Fibroblast of lung (primary cell): ENCODE measurements around the gene PYROXD2. TPM values are rescaled to one million over a fixed set of nuclear protein-coding genes. Genes with fewer than 3 reads are reported as not detected.

Experiments
- DNase-seq, 2 donors: peaks; one replicate each; pipeline versions ENCODE4 v3.0.0 to v3.0.0-alpha.2; 2010; ENCODE audit warnings: low read depth in 2 of 2
- H2AFZ ChIP-seq: 2 replicates; pipeline ENCODE4 v1.5.1; 2012; ENCODE audit warnings: low read length, control low read depth, inconsistent platforms
- H3K27ac ChIP-seq: 2 replicates; pipeline ENCODE4 v1.5.1; 2011; ENCODE audit warnings: low read length, control low read depth; ENCODE audit not compliant: insufficient read depth
- H3K27me3 ChIP-seq: 2 replicates; pipeline ENCODE4 v1.5.1; 2011; ENCODE audit warnings: mild to moderate bottlenecking, low read length; ENCODE audit not compliant: control insufficient read depth, insufficient read depth
- H3K36me3 ChIP-seq: 2 replicates; pipeline ENCODE4 v1.5.1; 2011; ENCODE audit warnings: low read length; ENCODE audit not compliant: control insufficient read depth, insufficient read depth
- H3K4me1 ChIP-seq: 2 replicates; pipeline ENCODE4 v1.5.1; 2011; ENCODE audit warnings: low read length; ENCODE audit not compliant: control insufficient read depth, insufficient read depth; ENCODE audit errors: extremely low read depth
- H3K4me2 ChIP-seq: 2 replicates; pipeline ENCODE4 v1.5.1; 2011; ENCODE audit warnings: low read length, control low read depth; ENCODE audit not compliant: insufficient read depth; ENCODE audit errors: extremely low read depth
- H3K4me3 ChIP-seq, 4 experiments: fragments of 200-600 bp in 1 of 4; sonication (generic) in 1 of 4; replicated peaks in 1 of 4; 2 replicates each; pipeline ENCODE4 v1.5.1; 2011 to 2016; ENCODE audit warnings: low read length in 4 of 4, low read depth in 3 of 4, mild to moderate bottlenecking in 3 of 4, control low read depth in 2 of 4, inconsistent platforms in 1 of 4, mixed read lengths in 1 of 4; ENCODE audit not compliant: insufficient read depth in 1 of 4; ENCODE audit errors: control extremely low read depth in 1 of 4
- H3K79me2 ChIP-seq: 2 replicates; pipeline ENCODE4 v1.5.1; 2012; ENCODE audit warnings: mild to moderate bottlenecking, low read length, inconsistent platforms; ENCODE audit not compliant: control insufficient read depth, insufficient read depth
- H3K9ac ChIP-seq: 2 replicates; pipeline ENCODE4 v1.5.1; 2011; ENCODE audit warnings: mild to moderate bottlenecking, low read length, control low read depth; ENCODE audit not compliant: insufficient read depth
- H3K9me3 ChIP-seq: 2 replicates; pipeline ENCODE4 v1.5.1; 2012; ENCODE audit warnings: low read depth, low read length; ENCODE audit not compliant: control insufficient read depth, insufficient read depth
- H4K20me1 ChIP-seq: 2 replicates; pipeline ENCODE4 v1.5.1; 2011; ENCODE audit warnings: low read length; ENCODE audit not compliant: control insufficient read depth, insufficient read depth; ENCODE audit errors: extremely low read depth
- EZH2 ChIP-seq: IDR thresholded peaks from 2 replicates; pipeline ENCODE4 v1.5.1; 2012; ENCODE audit warnings: low read length, control low read depth, mild to moderate bottlenecking; ENCODE audit errors: missing control alignments
- polyA plus RNA-seq, 2 donors: library from polyadenylated mRNA; depleted of rRNA in 1 of 2; stranded (reverse) in 1 of 2; unstranded in 1 of 2; fragments of >200 nt; gene quantifications; 2 replicates each; pipeline ENCODE4 v1.2.1, GENCODE V29; 2011 to 2012; ENCODE audit warnings: missing spikeins in 1 of 2
- total RNA-seq: library from RNA; depleted of rRNA; stranded (reverse); fragments of >200 nt; gene quantifications from 2 replicates; pipeline ENCODE4 v1.2.1, GENCODE V29; 2014
- TF ChIP-seq, protein P1 (sequence below), 2 donors: IDR thresholded peaks in 1 of 2; conservative IDR thresholded peaks in 1 of 2; 1 replicate in 1 of 2; 2 replicates in 1 of 2; pipeline ENCODE4 v1.5.1; 2011 to 2012; ENCODE audit warnings: low read length in 2 of 2, control low read depth in 1 of 2, inconsistent platforms in 1 of 2, low read depth in 1 of 2, mild to moderate bottlenecking in 1 of 2

Gene PYROXD2
- total and polyA plus RNA-seq, 2 donors (not counting 1 experiment from before 2014, with no cell fraction given): 8.7 to 16.0 TPM

DNA sequence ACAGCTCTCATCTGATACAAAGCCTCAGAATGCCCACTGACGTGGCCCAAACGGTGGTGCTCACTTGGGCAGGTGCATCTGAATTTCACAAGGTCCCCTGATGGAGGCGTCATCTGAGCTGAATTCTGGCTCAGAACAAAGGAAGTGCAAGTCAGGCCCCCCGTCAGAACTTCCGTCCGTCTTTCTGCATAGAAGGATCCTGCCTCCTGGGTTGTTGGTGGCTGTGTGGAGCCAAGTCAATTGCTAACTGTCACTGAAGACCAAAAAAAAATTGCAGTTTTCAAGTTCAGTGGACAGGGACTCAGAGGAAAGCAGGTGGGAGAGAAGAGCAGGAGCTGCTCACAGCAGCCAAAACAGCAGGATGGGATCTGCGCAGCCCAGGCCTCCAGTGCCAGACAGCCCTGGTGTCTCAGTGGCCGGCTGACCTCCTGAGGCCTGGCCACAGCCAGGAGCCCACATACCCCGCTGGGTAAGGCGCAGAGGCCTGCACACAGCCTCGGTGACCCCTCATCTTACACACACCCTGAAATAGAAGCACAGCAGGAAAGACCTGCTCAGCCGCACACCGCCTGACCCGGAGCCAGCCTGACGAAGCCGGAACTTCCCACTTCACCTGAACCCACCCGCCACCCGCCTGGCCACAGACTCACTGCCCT, 49.4 kb downstream of the PYROXD2 start:
- no peak for TF ChIP-seq EZH2
- TF ChIP-seq, protein P1, sequence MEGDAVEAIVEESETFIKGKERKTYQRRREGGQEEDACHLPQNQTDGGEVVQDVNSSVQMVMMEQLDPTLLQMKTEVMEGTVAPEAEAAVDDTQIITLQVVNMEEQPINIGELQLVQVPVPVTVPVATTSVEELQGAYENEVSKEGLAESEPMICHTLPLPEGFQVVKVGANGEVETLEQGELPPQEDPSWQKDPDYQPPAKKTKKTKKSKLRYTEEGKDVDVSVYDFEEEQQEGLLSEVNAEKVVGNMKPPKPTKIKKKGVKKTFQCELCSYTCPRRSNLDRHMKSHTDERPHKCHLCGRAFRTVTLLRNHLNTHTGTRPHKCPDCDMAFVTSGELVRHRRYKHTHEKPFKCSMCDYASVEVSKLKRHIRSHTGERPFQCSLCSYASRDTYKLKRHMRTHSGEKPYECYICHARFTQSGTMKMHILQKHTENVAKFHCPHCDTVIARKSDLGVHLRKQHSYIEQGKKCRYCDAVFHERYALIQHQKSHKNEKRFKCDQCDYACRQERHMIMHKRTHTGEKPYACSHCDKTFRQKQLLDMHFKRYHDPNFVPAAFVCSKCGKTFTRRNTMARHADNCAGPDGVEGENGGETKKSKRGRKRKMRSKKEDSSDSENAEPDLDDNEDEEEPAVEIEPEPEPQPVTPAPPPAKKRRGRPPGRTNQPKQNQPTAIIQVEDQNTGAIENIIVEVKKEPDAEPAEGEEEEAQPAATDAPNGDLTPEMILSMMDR (conservative IDR thresholded peaks at IDR 0.05 in 1 of 2, IDR thresholded peaks at IDR 0.05 in 1 of 2; ENCODE audit: low read depth in 1 of 2, low read length in 2 of 2): no peak
- no peak overlapping the region for H3K27ac ChIP-seq
- H3K36me3 ChIP-seq: no peaks in the 10 kb centered on the region
- H4K20me1 ChIP-seq: no peaks in the 10 kb centered on the region
- H3K9me3 ChIP-seq: no peaks in the 10 kb centered on the region
- H3K4me2 ChIP-seq: no peak overlapping the region
- H3K4me1 ChIP-seq: peaks cover 4% of the 10 kb centered on the region
- H3K9ac ChIP-seq: no peak overlapping the region
- H2AFZ ChIP-seq: no peak overlapping the region
- no peak overlapping the region for H3K4me3 ChIP-seq
- DNase-seq: no peak
- H3K27me3 ChIP-seq: no peaks in the 10 kb centered on the region
- no peaks in the 10 kb centered on the region for H3K79me2 ChIP-seq

DNA sequence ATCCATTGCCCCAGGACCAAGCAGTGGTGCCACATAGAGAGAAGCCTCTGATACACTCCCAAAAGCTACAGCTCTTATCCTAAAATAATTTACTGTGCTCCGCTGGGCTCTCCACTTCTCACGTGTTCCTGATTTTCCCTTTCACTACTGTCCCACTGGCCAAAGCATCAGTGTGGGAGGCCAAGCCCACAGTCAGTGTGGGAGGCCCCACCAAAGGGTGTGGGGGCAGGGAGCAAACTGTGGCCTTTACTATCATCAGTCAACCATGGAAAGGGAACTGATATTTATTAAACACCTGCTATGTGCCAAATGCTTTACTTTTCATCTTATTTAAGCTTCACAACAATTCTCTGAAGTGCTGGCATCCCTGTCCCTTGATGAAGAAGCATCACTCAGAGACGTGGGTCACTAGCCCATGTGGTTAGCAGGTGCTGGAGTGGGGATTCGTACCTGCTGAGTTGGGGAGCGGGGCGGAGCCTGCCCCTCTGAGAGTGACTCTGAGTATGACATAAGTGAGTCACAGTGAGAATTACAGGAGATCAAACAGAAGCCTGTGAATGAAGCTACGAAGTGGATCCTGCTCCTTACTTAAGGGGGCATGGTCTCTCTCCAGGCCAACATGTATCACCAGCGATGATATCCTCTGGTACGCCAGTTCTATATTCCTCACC, 50.4 kb downstream of the PYROXD2 start:
- no peaks in the 10 kb centered on the region for H3K79me2 ChIP-seq
- no peak for DNase-seq
- H3K36me3 ChIP-seq: no peaks in the 10 kb centered on the region
- peaks cover 4% of the 10 kb centered on the region for H3K4me1 ChIP-seq
- H3K27me3 ChIP-seq: no peaks in the 10 kb centered on the region
- no peak for TF ChIP-seq EZH2
- no peak overlapping the region for H2AFZ ChIP-seq
- H3K9ac ChIP-seq: no peak overlapping the region
- no peaks in the 10 kb centered on the region for H4K20me1 ChIP-seq
- H3K9me3 ChIP-seq: no peaks in the 10 kb centered on the region
- no peak overlapping the region for H3K4me3 ChIP-seq
- no peak overlapping the region for H3K4me2 ChIP-seq
- H3K27ac ChIP-seq: no peak overlapping the region

DNA sequence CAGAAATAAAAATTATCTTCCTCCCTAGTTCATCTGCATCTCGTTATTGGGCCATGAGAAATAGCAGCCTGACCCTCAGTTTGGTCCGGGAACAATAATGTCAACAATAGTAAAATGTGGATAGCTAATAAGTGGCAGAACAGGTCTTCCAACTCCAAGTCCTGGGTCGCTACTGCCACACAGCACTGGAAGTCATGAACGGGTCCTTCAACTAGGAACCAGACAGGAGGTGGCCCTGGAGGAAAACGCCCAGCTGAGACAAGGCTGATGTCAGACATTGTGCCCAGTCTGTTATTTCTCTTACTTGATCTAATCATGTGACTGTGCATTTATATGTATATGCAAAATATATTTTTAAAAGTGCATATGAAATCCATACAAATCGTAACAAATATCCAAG, 51.8 kb downstream of the PYROXD2 start:
- no peaks in the 10 kb centered on the region for H3K79me2 ChIP-seq
- no peak overlapping the region for H3K4me3 ChIP-seq
- H3K9ac ChIP-seq: no peak overlapping the region
- no peaks in the 10 kb centered on the region for H3K27me3 ChIP-seq
- H3K4me2 ChIP-seq: no peak overlapping the region
- H2AFZ ChIP-seq: no peak overlapping the region
- H3K36me3 ChIP-seq: no peaks in the 10 kb centered on the region
- H4K20me1 ChIP-seq: no peaks in the 10 kb centered on the region
- no peak for DNase-seq
- no peaks in the 10 kb centered on the region for H3K9me3 ChIP-seq
- H3K27ac ChIP-seq: no peak overlapping the region
- H3K4me1 ChIP-seq: peaks cover 4% of the 10 kb centered on the region
- TF ChIP-seq, protein P1 (conservative IDR thresholded peaks at IDR 0.05 in 1 of 2, IDR thresholded peaks at IDR 0.05 in 1 of 2; ENCODE audit: low read depth in 1 of 2, low read length in 2 of 2): no peak
- no peak for TF ChIP-seq EZH2
